ENCODE results near the gene SUGP1.

The SUGP1 gene

DNA sequence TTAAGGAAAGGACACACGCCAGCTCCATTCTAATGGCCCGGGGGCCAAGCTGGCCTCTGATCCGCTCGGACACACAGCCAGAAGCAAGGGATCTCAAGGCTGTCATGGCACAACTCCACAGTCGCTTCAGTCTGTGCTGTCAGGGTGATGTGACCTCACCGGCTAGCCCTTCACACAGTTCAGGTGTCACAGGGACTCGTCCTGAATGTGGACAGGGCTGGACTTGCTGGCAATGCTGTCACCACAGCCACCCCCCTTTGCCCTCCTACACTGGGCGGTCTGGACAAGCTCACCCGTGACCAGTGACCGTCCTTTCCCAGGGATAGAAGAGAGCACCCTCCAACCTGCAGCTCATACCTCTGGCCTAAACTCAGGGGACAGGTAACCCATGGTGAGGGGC is 15.2 kb downstream of the SUGP1 start:
- Histone ChIP-seq H3K27me3 (ENCODE audit: insufficient read depth, low read length) (no peaks in the 10 kb centered on the region), H3K9ac (ENCODE audit: low read length) (no peak overlapping the region), H3K9me3 (ENCODE audit: low read length) (no peaks in the 10 kb centered on the region), H3K9me2 (ENCODE audit: low read depth, low read length) (no peaks in the 10 kb centered on the region), H3F3A (ENCODE audit: insufficient read depth, low read length) (no peaks in the 10 kb centered on the region), H3K27ac (ENCODE audit: low read depth, low read length, poor library complexity, severe bottlenecking) (no peak overlapping the region), H3K36me3 (ENCODE audit: insufficient read depth, low read length) (peaks cover 81% of the 10 kb centered on the region), H3K4me1 (ENCODE audit: insufficient read depth, low read length, severe bottlenecking) (no peaks in the 10 kb centered on the region), H3K4me3 (ENCODE audit: low read depth, low read length, poor library complexity, severe bottlenecking) (no peak overlapping the region), H4K20me1 (ENCODE audit: insufficient read depth, low read length) (no peaks in the 10 kb centered on the region), H3K4me2 (ENCODE audit: low read length) (no peak overlapping the region), H3K79me2 (ENCODE audit: insufficient read depth, low read length) (no peaks in the 10 kb centered on the region), H2AFZ (ENCODE audit: low read length) (no peak overlapping the region)
- TF ChIP-seq, protein P1, sequence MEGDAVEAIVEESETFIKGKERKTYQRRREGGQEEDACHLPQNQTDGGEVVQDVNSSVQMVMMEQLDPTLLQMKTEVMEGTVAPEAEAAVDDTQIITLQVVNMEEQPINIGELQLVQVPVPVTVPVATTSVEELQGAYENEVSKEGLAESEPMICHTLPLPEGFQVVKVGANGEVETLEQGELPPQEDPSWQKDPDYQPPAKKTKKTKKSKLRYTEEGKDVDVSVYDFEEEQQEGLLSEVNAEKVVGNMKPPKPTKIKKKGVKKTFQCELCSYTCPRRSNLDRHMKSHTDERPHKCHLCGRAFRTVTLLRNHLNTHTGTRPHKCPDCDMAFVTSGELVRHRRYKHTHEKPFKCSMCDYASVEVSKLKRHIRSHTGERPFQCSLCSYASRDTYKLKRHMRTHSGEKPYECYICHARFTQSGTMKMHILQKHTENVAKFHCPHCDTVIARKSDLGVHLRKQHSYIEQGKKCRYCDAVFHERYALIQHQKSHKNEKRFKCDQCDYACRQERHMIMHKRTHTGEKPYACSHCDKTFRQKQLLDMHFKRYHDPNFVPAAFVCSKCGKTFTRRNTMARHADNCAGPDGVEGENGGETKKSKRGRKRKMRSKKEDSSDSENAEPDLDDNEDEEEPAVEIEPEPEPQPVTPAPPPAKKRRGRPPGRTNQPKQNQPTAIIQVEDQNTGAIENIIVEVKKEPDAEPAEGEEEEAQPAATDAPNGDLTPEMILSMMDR (IDR thresholded peaks at IDR 0.05; ENCODE audit: low read length), result no peak
- no peak for TF ChIP-seq EZH2 (IDR thresholded peaks at IDR 0.05; ENCODE audit: borderline replicate concordance, low read length)

DNA sequence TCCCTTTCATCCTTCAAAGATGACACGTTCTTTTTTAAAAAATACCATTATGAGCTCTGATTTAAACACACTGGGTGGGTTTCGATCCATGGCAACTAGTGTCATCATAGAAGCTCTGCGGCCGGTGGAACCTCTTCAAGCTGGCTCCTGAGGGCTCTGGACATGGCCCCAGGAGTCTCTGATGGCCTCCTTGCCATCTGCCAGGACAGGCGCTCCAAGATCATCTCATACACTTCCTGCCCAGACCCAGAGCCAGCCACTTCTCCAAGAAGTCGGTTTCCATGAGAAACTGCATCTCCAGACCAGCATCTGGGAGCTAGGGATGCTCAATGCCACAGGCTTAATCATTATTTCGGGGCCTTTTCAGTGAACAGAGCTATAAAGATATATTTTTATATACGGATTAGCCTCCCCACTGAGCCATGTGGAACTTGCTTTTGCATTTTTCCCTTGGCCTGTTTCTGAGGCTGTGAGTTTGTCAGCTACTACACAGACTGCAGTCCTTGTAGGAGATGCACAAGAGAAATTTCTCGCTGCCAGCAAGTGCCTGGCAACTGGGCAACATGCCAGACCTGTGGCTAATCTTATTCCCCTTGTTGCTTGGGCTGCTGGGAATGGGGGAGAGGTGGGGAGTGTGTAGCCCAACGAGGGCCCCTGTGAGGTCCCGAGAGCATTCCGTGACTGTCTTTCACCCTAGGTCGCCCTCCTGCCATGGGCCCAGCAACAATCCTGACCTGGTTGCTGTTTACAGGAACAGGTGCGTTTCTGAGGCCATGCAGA is 15.9 kb downstream of the SUGP1 start:
- Histone ChIP-seq H3K4me3 (ENCODE audit: low read depth, low read length, poor library complexity, severe bottlenecking) (no peak overlapping the region), H3K9me2 (ENCODE audit: low read depth, low read length) (no peaks in the 10 kb centered on the region), H3K9ac (ENCODE audit: low read length) (no peak overlapping the region), H3K4me2 (ENCODE audit: low read length) (no peak overlapping the region), H3K79me2 (ENCODE audit: insufficient read depth, low read length) (no peaks in the 10 kb centered on the region), H3K36me3 (ENCODE audit: insufficient read depth, low read length) (peaks cover 77% of the 10 kb centered on the region), H3K27me3 (ENCODE audit: insufficient read depth, low read length) (no peaks in the 10 kb centered on the region), H3K4me1 (ENCODE audit: insufficient read depth, low read length, severe bottlenecking) (no peaks in the 10 kb centered on the region), H4K20me1 (ENCODE audit: insufficient read depth, low read length) (no peaks in the 10 kb centered on the region), H3K27ac (ENCODE audit: low read depth, low read length, poor library complexity, severe bottlenecking) (no peak overlapping the region), H3K9me3 (ENCODE audit: low read length) (no peaks in the 10 kb centered on the region), H3F3A (ENCODE audit: insufficient read depth, low read length) (no peaks in the 10 kb centered on the region), H2AFZ (ENCODE audit: low read length) (no peak overlapping the region)
- TF ChIP-seq, protein P1 (IDR thresholded peaks at IDR 0.05; ENCODE audit: low read length), result no peak
- TF ChIP-seq EZH2 (IDR thresholded peaks at IDR 0.05; ENCODE audit: borderline replicate concordance, low read length), result no peak

DNA sequence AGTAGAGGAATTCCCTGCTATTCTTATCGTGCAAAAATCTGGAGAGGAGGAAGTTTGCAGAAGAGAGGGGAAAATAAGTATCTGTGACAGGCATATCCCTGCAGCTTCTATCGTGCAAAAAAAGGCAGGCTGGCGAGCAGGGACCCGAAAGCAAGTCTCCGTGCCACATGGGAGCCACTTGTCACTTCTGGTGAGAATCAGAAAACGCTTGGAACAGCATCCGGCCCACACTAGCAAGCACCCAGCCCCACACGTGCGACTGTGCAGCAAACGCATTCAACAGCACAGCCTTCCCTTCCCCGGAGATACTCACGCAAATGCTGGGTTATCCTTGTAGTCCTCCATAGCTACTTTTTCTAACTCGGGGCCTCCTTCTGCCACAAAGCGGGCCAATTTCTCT is 16.9 kb downstream of the SUGP1 start:
- no peak overlapping the region for H3K27ac ChIP-seq (ENCODE audit: low read depth, low read length, poor library complexity, severe bottlenecking)
- no peak overlapping the region for H3K4me2 ChIP-seq (ENCODE audit: low read length)
- H3F3A ChIP-seq (ENCODE audit: insufficient read depth, low read length), result no peaks in the 10 kb centered on the region
- no peak overlapping the region for H3K4me3 ChIP-seq (ENCODE audit: low read depth, low read length, poor library complexity, severe bottlenecking)
- H3K9ac ChIP-seq (ENCODE audit: low read length), result no peak overlapping the region
- H3K36me3 ChIP-seq (ENCODE audit: insufficient read depth, low read length), result peaks cover 74% of the 10 kb centered on the region
- H2AFZ ChIP-seq (ENCODE audit: low read length), result no peak overlapping the region
- H4K20me1 ChIP-seq (ENCODE audit: insufficient read depth, low read length), result no peaks in the 10 kb centered on the region
- no peak for TF ChIP-seq EZH2 (IDR thresholded peaks at IDR 0.05; ENCODE audit: borderline replicate concordance, low read length)
- TF ChIP-seq, protein P1 (IDR thresholded peaks at IDR 0.05; ENCODE audit: low read length), result no peak
- no peaks in the 10 kb centered on the region for H3K79me2 ChIP-seq (ENCODE audit: insufficient read depth, low read length)
- H3K27me3 ChIP-seq (ENCODE audit: insufficient read depth, low read length), result no peaks in the 10 kb centered on the region
- H3K9me2 ChIP-seq (ENCODE audit: low read depth, low read length), result no peaks in the 10 kb centered on the region
- no peaks in the 10 kb centered on the region for H3K9me3 ChIP-seq (ENCODE audit: low read length)
- no peaks in the 10 kb centered on the region for H3K4me1 ChIP-seq (ENCODE audit: insufficient read depth, low read length, severe bottlenecking)

All from OCI-LY1 (cell line).